Body of pancreas (tissue), 4 donors: ENCODE measurements around the gene PRR19.

Experiments
- POLR2A ChIP-seq, 3 donors: fragments of 450-650 bp; IDR thresholded peaks; one replicate each; pipeline ENCODE4 v1.6.1; 2016; ENCODE audit warnings: antibody characterized with exemption in 3 of 3, mild to moderate bottlenecking in 2 of 3
- TF ChIP-seq, protein P1 (sequence below), 7 experiments: fragments of 450-650 bp in 4 of 7; fragments of 200-600 bp in 3 of 7; sonication (generic) in 3 of 7; IDR thresholded peaks; one replicate each; pipeline ENCODE4 v1.5.1; 2016 to 2019; ENCODE audit warnings: antibody characterized with exemption in 7 of 7

DNA sequence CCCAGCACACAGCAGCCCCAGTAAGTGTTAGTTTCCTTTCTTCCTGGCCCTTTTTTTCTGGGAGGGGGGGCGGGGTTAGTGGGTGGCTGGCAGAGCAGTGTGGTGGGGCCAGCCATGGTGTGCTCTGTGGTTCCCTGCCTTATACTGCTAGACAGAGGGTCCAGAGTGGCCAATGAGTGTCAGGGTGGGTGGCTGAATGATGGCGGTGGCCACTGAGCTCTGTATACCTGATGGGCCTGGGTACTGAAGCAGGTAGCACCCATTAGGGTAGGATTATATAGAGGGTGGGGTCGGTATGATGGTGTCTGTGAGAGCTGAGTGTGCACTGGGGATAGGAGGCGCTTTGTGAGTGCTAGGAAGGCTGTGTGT, 19.1 kb upstream of the PRR19 start:
- TF ChIP-seq, protein P1, sequence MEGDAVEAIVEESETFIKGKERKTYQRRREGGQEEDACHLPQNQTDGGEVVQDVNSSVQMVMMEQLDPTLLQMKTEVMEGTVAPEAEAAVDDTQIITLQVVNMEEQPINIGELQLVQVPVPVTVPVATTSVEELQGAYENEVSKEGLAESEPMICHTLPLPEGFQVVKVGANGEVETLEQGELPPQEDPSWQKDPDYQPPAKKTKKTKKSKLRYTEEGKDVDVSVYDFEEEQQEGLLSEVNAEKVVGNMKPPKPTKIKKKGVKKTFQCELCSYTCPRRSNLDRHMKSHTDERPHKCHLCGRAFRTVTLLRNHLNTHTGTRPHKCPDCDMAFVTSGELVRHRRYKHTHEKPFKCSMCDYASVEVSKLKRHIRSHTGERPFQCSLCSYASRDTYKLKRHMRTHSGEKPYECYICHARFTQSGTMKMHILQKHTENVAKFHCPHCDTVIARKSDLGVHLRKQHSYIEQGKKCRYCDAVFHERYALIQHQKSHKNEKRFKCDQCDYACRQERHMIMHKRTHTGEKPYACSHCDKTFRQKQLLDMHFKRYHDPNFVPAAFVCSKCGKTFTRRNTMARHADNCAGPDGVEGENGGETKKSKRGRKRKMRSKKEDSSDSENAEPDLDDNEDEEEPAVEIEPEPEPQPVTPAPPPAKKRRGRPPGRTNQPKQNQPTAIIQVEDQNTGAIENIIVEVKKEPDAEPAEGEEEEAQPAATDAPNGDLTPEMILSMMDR (IDR thresholded peaks at IDR 0.05) = no peak
- no peak for TF ChIP-seq POLR2A (IDR thresholded peaks at IDR 0.05)
